ENCODE results near the gene G6PD. TPM values are rescaled to one million over a fixed set of nuclear protein-coding genes. Genes with fewer than 3 reads are reported as not detected.
A peak's percentile ranks its signal among the peaks of the same experiment; 100 is the strongest.
"Not testable (repeated sequence)": the region's sequence is repeated elsewhere in the genome, so short reads cannot be mapped to it uniquely, and the experiment has no call there.

G6PD gene
- total RNA-seq, 1 experiment from 2014 or later: 72.8 TPM

GRCh38 chrX:154584585-154585183 is 38.0 kb upstream of the G6PD start, which contains the start of gene CTAG1A:
TSS of gene CTAG1A (plus strand) at chrX:154585133. CDS start at chrX:154585207, 74 bp downstream.
- H3K27me3 Mint-ChIP-seq (ENCODE audit: low read depth); DNase-seq (ENCODE audit: low spot score); CTCF ChIA-PET; H3K4me3 Mint-ChIP-seq; H3K4me1 Mint-ChIP-seq; H3K9me3 Mint-ChIP-seq; POLR2A ChIA-PET; ATAC-seq; H3K27ac Mint-ChIP-seq; H3K36me3 Mint-ChIP-seq: not testable (repeated sequence)

- DNase-seq (ENCODE audit: low spot score); H3K4me1 Mint-ChIP-seq; H3K36me3 Mint-ChIP-seq; CTCF ChIA-PET; H3K9me3 Mint-ChIP-seq; POLR2A ChIA-PET; H3K27me3 Mint-ChIP-seq (ENCODE audit: low read depth); H3K27ac Mint-ChIP-seq; H3K4me3 Mint-ChIP-seq: not testable (repeated sequence)
- peak; percentile 52 for ATAC-seq
Measured at GRCh38 chrX:154582994-154583393, 36.3 kb upstream of the G6PD start.

- POLR2A ChIA-PET; H3K27ac Mint-ChIP-seq; H3K4me1 Mint-ChIP-seq; DNase-seq (ENCODE audit: low spot score); CTCF ChIA-PET; H3K4me3 Mint-ChIP-seq; H3K36me3 Mint-ChIP-seq; H3K9me3 Mint-ChIP-seq; H3K27me3 Mint-ChIP-seq (ENCODE audit: low read depth): not testable (repeated sequence)
- ATAC-seq: peak; percentile 91
Measured at GRCh38 chrX:154575076-154575475, 28.4 kb upstream of the G6PD start.

- H3K27ac Mint-ChIP-seq; H3K4me3 Mint-ChIP-seq; DNase-seq (ENCODE audit: low spot score); CTCF ChIA-PET; H3K4me1 Mint-ChIP-seq; H3K9me3 Mint-ChIP-seq; H3K27me3 Mint-ChIP-seq (ENCODE audit: low read depth); POLR2A ChIA-PET; H3K36me3 Mint-ChIP-seq; ATAC-seq: not testable (repeated sequence)
Measured at GRCh38 chrX:154573061-154573460, 26.4 kb upstream of the G6PD start.

- CTCF ChIA-PET; DNase-seq (ENCODE audit: low spot score); H3K9me3 Mint-ChIP-seq; H3K27me3 Mint-ChIP-seq (ENCODE audit: low read depth); H3K36me3 Mint-ChIP-seq; H3K27ac Mint-ChIP-seq; POLR2A ChIA-PET; H3K4me3 Mint-ChIP-seq; H3K4me1 Mint-ChIP-seq: not testable (repeated sequence)
- peak; percentile 72 for ATAC-seq
Measured at GRCh38 chrX:154570361-154570760, 23.7 kb upstream of the G6PD start.

- H3K9me3 Mint-ChIP-seq; H3K36me3 Mint-ChIP-seq; POLR2A ChIA-PET; H3K27me3 Mint-ChIP-seq (ENCODE audit: low read depth); H3K4me3 Mint-ChIP-seq; H3K4me1 Mint-ChIP-seq; CTCF ChIA-PET; DNase-seq (ENCODE audit: low spot score); H3K27ac Mint-ChIP-seq: not testable (repeated sequence)
- ATAC-seq: peak; percentile 38; the same call in 1 of the 2 replicates
Measured at GRCh38 chrX:154562295-154562694, 15.6 kb upstream of the G6PD start.

- H3K36me3 Mint-ChIP-seq; H3K4me1 Mint-ChIP-seq; H3K4me3 Mint-ChIP-seq; DNase-seq (ENCODE audit: low spot score); H3K27me3 Mint-ChIP-seq (ENCODE audit: low read depth); H3K9me3 Mint-ChIP-seq; ATAC-seq; CTCF ChIA-PET; H3K27ac Mint-ChIP-seq; POLR2A ChIA-PET: not testable (repeated sequence)
Measured at GRCh38 chrX:154560326-154560725, 13.7 kb upstream of the G6PD start.

GRCh38 chrX:154558896-154559295 is 12.2 kb upstream of the G6PD start:
- POLR2A ChIA-PET; H3K27ac Mint-ChIP-seq; DNase-seq (ENCODE audit: low spot score); H3K4me3 Mint-ChIP-seq; CTCF ChIA-PET; H3K9me3 Mint-ChIP-seq; H3K27me3 Mint-ChIP-seq (ENCODE audit: low read depth); ATAC-seq; H3K4me1 Mint-ChIP-seq; H3K36me3 Mint-ChIP-seq: not testable (repeated sequence)

GRCh38 chrX:154558060-154558690 is 11.5 kb upstream of the G6PD start:
- H3K4me3 Mint-ChIP-seq; H3K36me3 Mint-ChIP-seq; H3K27me3 Mint-ChIP-seq (ENCODE audit: low read depth); ATAC-seq; POLR2A ChIA-PET; CTCF ChIA-PET; H3K4me1 Mint-ChIP-seq; DNase-seq (ENCODE audit: low spot score); H3K9me3 Mint-ChIP-seq; H3K27ac Mint-ChIP-seq: not testable (repeated sequence)

GRCh38 chrX:154552112-154552806 is 5.6 kb upstream of the G6PD start:
- ATAC-seq: peak; percentile 85
- H3K4me3 Mint-ChIP-seq; H3K4me1 Mint-ChIP-seq; H3K27me3 Mint-ChIP-seq (ENCODE audit: low read depth); H3K9me3 Mint-ChIP-seq; H3K36me3 Mint-ChIP-seq; POLR2A ChIA-PET; DNase-seq (ENCODE audit: low spot score); H3K27ac Mint-ChIP-seq; CTCF ChIA-PET: not testable (repeated sequence)
